ENCODE measurements around the gene NBPF14.
"Not testable (repeated sequence)": the region's sequence is repeated elsewhere in the genome, so short reads cannot be mapped to it uniquely, and the experiment has no call there.

The NBPF14 gene, protein sequence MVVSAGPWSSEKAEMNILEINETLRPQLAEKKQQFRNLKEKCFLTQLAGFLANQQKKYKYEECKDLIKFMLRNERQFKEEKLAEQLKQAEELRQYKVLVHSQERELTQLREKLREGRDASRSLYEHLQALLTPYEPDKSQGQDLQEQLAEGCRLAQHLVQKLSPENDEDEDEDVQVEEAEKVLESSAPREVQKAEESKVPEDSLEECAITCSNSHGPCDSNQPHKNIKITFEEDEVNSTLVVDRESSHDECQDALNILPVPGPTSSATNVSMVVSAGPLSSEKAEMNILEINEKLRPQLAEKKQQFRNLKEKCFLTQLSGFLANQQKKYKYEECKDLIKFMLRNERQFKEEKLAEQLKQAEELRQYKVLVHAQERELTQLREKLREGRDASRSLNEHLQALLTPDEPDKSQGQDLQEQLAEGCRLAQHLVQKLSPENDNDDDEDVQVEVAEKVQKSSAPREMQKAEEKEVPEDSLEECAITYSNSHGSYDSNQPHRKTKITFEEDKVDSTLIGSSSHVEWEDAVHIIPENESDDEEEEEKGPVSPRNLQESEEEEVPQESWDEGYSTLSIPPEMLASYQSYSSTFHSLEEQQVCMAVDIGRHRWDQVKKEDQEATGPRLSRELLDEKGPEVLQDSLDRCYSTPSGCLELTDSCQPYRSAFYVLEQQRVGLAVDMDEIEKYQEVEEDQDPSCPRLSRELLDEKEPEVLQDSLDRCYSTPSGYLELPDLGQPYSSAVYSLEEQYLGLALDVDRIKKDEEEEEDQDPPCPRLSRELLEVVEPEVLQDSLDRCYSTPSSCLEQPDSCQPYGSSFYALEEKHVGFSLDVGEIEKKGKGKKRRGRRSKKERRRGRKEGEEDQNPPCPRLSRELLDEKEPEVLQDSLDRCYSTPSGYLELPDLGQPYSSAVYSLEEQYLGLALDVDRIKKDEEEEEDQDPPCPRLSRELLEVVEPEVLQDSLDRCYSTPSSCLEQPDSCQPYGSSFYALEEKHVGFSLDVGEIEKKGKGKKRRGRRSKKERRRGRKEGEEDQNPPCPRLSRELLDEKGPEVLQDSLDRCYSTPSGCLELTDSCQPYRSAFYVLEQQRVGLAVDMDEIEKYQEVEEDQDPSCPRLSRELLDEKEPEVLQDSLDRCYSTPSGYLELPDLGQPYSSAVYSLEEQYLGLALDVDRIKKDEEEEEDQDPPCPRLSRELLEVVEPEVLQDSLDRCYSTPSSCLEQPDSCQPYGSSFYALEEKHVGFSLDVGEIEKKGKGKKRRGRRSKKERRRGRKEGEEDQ (N-terminal part only)

GRCh38 chr1:148595911-148596310, at the start of gene NBPF14:
Gene NBPF14 (minus strand): TSS chr1:148596011. CDS start chr1:148595717, 294 bp downstream.
- H3K27ac ChIP-seq (ENCODE audit: low read length); H3K4me3 ChIP-seq (ENCODE audit: low read length); H3K36me3 ChIP-seq (ENCODE audit: control insufficient read depth, low read depth, low read length); H3K27me3 ChIP-seq (ENCODE audit: control insufficient read depth, insufficient read depth, low read length); H3K4me1 ChIP-seq (ENCODE audit: control insufficient read depth, low read depth, low read length); H3K9me3 ChIP-seq (ENCODE audit: control insufficient read depth, low read depth, low read length); H3K9ac ChIP-seq (ENCODE audit: low read length): not testable (repeated sequence)

DNA sequence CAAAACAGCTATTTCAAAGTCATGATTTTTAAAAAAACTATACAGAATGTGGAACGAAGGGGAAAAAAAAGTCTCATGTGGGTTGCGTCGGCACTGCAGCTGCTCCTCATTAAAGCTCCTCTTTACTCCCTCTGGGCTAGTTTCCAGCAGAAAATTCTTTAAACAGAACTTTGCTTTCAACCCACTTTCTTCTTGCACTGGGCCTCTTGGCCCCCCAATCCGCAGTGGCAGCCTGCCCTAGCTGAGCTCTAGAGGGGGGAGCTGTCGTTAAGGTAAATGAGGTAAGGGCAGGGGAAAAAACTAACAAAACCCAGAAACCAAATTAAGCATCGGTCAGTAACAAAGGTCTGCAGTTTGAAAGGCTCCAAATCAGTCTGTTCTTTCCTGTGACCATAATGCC, 29.6 kb upstream of the NBPF14 start:
- not testable (repeated sequence) for H3K4me3 ChIP-seq (ENCODE audit: low read length); H3K9me3 ChIP-seq (ENCODE audit: control insufficient read depth, low read depth, low read length); H3K36me3 ChIP-seq (ENCODE audit: control insufficient read depth, low read depth, low read length); H3K27ac ChIP-seq (ENCODE audit: low read length); H3K27me3 ChIP-seq (ENCODE audit: control insufficient read depth, insufficient read depth, low read length); H3K9ac ChIP-seq (ENCODE audit: low read length); H3K4me1 ChIP-seq (ENCODE audit: control insufficient read depth, low read depth, low read length)

DNA sequence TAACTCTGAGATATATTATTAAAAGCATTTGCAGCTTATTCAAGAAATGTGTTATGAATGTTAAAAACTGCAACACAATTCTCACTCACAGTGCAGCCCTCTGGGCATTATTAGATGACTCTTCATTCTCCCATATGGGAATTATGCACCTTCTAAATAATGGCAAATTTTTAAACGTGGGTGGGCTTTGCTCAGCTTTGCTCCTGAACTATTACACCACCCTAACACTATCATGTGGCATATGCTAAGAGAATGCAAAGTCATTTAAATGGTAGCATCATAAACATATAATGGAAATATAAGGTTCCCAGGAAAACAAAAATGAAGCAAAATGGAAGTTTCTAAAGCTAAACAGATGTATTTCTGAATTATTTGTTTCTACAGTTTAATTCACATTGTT, 22.4 kb upstream of the NBPF14 start:
- H3K9ac ChIP-seq (ENCODE audit: low read length); H3K4me1 ChIP-seq (ENCODE audit: control insufficient read depth, low read depth, low read length); H3K9me3 ChIP-seq (ENCODE audit: control insufficient read depth, low read depth, low read length); H3K4me3 ChIP-seq (ENCODE audit: low read length); H3K27me3 ChIP-seq (ENCODE audit: control insufficient read depth, insufficient read depth, low read length); H3K27ac ChIP-seq (ENCODE audit: low read length); H3K36me3 ChIP-seq (ENCODE audit: control insufficient read depth, low read depth, low read length): not testable (repeated sequence)

- not testable (repeated sequence) for H3K9ac ChIP-seq (ENCODE audit: low read length); H3K27me3 ChIP-seq (ENCODE audit: control insufficient read depth, insufficient read depth, low read length); H3K36me3 ChIP-seq (ENCODE audit: control insufficient read depth, low read depth, low read length); H3K27ac ChIP-seq (ENCODE audit: low read length); H3K4me3 ChIP-seq (ENCODE audit: low read length); H3K9me3 ChIP-seq (ENCODE audit: control insufficient read depth, low read depth, low read length); H3K4me1 ChIP-seq (ENCODE audit: control insufficient read depth, low read depth, low read length)
Measured at GRCh38 chr1:148605266-148605665, 9.5 kb upstream of the NBPF14 start.

DNA sequence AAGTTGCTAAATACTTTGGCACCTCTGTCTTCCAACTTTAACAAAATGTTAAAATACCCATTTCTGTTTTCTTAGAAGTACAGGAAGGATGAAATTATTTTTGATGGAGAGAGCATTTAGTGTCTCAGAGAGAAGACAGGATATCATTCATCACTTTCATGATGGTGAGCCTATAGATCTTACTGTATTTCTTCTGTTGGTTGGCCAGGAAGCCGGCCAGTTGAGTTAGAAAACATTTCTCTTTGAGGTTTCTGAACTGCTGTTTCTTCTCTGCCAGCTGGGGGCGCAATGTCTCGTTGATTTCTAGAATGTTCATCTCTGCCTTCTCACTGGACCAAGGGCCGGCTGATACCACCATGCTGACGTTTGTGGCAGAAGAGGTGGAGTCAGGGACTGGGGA, 451 bp downstream of the NBPF14 start:
- not testable (repeated sequence) for H3K27me3 ChIP-seq (ENCODE audit: control insufficient read depth, insufficient read depth, low read length); H3K9ac ChIP-seq (ENCODE audit: low read length); H3K36me3 ChIP-seq (ENCODE audit: control insufficient read depth, low read depth, low read length); H3K27ac ChIP-seq (ENCODE audit: low read length); H3K9me3 ChIP-seq (ENCODE audit: control insufficient read depth, low read depth, low read length); H3K4me1 ChIP-seq (ENCODE audit: control insufficient read depth, low read depth, low read length); H3K4me3 ChIP-seq (ENCODE audit: low read length)

- H3K36me3 ChIP-seq (ENCODE audit: control insufficient read depth, low read depth, low read length); H3K27me3 ChIP-seq (ENCODE audit: control insufficient read depth, insufficient read depth, low read length); H3K9ac ChIP-seq (ENCODE audit: low read length); H3K9me3 ChIP-seq (ENCODE audit: control insufficient read depth, low read depth, low read length); H3K4me3 ChIP-seq (ENCODE audit: low read length); H3K4me1 ChIP-seq (ENCODE audit: control insufficient read depth, low read depth, low read length); H3K27ac ChIP-seq (ENCODE audit: low read length): not testable (repeated sequence)
Measured at GRCh38 chr1:148591098-148591497, 4.7 kb downstream of the NBPF14 start.

GRCh38 chr1:148532158-148532557, 63.7 kb downstream of the NBPF14 start:
- H3K9ac ChIP-seq (ENCODE audit: low read length); H3K27ac ChIP-seq (ENCODE audit: low read length): not testable (repeated sequence)

GRCh38 chr1:148529101-148529567, 66.7 kb downstream of the NBPF14 start:
- H3K36me3 ChIP-seq (ENCODE audit: control insufficient read depth, low read depth, low read length); H3K27ac ChIP-seq (ENCODE audit: low read length); H3K4me1 ChIP-seq (ENCODE audit: control insufficient read depth, low read depth, low read length); H3K9me3 ChIP-seq (ENCODE audit: control insufficient read depth, low read depth, low read length); H3K27me3 ChIP-seq (ENCODE audit: control insufficient read depth, insufficient read depth, low read length); H3K9ac ChIP-seq (ENCODE audit: low read length): not testable (repeated sequence)
- peak overlapping the region; percentile 21 for H3K4me3 ChIP-seq (ENCODE audit: low read length)

More at GRCh38 chr1:148532158-148532557, 63.7 kb downstream of the NBPF14 start:
- H3K4me1 ChIP-seq (ENCODE audit: control insufficient read depth, low read depth, low read length); H3K9me3 ChIP-seq (ENCODE audit: control insufficient read depth, low read depth, low read length); H3K27me3 ChIP-seq (ENCODE audit: control insufficient read depth, insufficient read depth, low read length); H3K4me3 ChIP-seq (ENCODE audit: low read length); H3K36me3 ChIP-seq (ENCODE audit: control insufficient read depth, low read depth, low read length): not testable (repeated sequence)

GRCh38 chr1:148528591-148528990, 67.2 kb downstream of the NBPF14 start:
- not testable (repeated sequence) for H3K9ac ChIP-seq (ENCODE audit: low read length)

DNA sequence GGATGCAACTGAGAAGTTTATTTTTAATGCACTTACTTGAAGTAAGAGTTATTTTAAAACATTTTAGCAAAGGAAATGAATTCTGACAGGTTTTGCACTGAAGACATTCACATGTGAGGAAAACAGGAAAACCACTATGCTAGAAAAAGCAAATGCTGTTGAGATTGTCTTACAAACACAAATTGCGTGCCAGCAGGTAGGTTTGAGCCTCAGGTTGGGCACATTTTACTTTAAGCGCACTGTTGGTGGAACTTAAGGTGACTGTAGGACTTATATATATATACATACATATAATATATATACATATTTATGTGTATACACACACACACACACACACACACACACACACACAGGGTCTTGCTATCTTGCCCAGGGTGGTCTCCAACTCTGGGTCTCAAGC, 69.2 kb downstream of the NBPF14 start:
- not testable (repeated sequence) for H3K9ac ChIP-seq (ENCODE audit: low read length); H3K36me3 ChIP-seq (ENCODE audit: control insufficient read depth, low read depth, low read length); H3K27me3 ChIP-seq (ENCODE audit: control insufficient read depth, insufficient read depth, low read length); H3K4me3 ChIP-seq (ENCODE audit: low read length); H3K4me1 ChIP-seq (ENCODE audit: control insufficient read depth, low read depth, low read length); H3K27ac ChIP-seq (ENCODE audit: low read length); H3K9me3 ChIP-seq (ENCODE audit: control insufficient read depth, low read depth, low read length)

More at GRCh38 chr1:148528591-148528990, 67.2 kb downstream of the NBPF14 start:
- not testable (repeated sequence) for H3K4me3 ChIP-seq (ENCODE audit: low read length); H3K27ac ChIP-seq (ENCODE audit: low read length); H3K4me1 ChIP-seq (ENCODE audit: control insufficient read depth, low read depth, low read length); H3K27me3 ChIP-seq (ENCODE audit: control insufficient read depth, insufficient read depth, low read length); H3K9me3 ChIP-seq (ENCODE audit: control insufficient read depth, low read depth, low read length); H3K36me3 ChIP-seq (ENCODE audit: control insufficient read depth, low read depth, low read length)

All from iPS-18a (cell line).